Stimulated activated naive CD8-positive, alpha-beta T cell treated with anti-CD3 and anti-CD28 coated beads, Interleukin-15, amount 100 ng/mL, for 72 hours (primary cell): Measurements from ENCODE around the gene A3GALT2.
"Not testable (repeated sequence)": the region's sequence is repeated elsewhere in the genome, so short reads cannot be mapped to it uniquely, and the experiment has no call there.

Source experiments
- ATAC-seq: fragments of 150-1000 bp; cut with Tn5 transposase; 2 replicates; pipeline ENCODE4 v1.10.0; 2021; ENCODE audit warnings: mild to moderate bottlenecking, moderate library complexity
- DNase-seq, 2 donors: peaks; one replicate each; pipeline ENCODE4 v3.0.0; 2021 to 2022
- H3K27ac Mint-ChIP-seq, 2 donors: one replicate each; pipeline ENCODE4 v1.8.0; 2022; ENCODE audit warnings: mild to moderate bottlenecking in 2 of 2, mixed read lengths in 2 of 2, moderate library complexity in 2 of 2
- H3K27me3 Mint-ChIP-seq: one replicate; pipeline ENCODE4 v1.8.0; 2022; ENCODE audit warnings: mixed read lengths
- H3K4me1 Mint-ChIP-seq: one replicate; pipeline ENCODE4 v1.8.0; 2022; ENCODE audit warnings: mild to moderate bottlenecking, mixed read lengths
- H3K4me3 Mint-ChIP-seq, 2 donors: one replicate each; pipeline ENCODE4 v1.8.0; 2022; ENCODE audit warnings: mild to moderate bottlenecking in 2 of 2, mixed read lengths in 2 of 2, moderate library complexity in 1 of 2
- H3K9me3 Mint-ChIP-seq, 2 donors: one replicate each; pipeline ENCODE4 v1.8.0; 2022; ENCODE audit warnings: mixed read lengths in 2 of 2

The A3GALT2 gene

GRCh38 chr1:33298623-33299277 is 22.1 kb downstream of the A3GALT2 start:
- ATAC-seq, result peak; percentile 51
- Mint-ChIP-seq H3K9me3 (peaks cover 4 to 17% of the 10 kb centered on the region in 2 donors), H3K27me3 (no peaks in the 10 kb centered on the region), H3K27ac (peak overlapping the region in 1 of 2 donors; percentile 83), H3K4me3 (no peak overlapping the region), H3K4me1 (peaks cover 33% of the 10 kb centered on the region)
- peak; percentile 49 to 55 for DNase-seq

GRCh38 chr1:33297911-33298622 is 22.8 kb downstream of the A3GALT2 start:
- Mint-ChIP-seq H3K27ac (no peak overlapping the region), H3K27me3 (no peaks in the 10 kb centered on the region), H3K4me3 (no peak overlapping the region), H3K9me3 (peaks cover 4 to 17% of the 10 kb centered on the region in 2 donors), H3K4me1 (peaks cover 29% of the 10 kb centered on the region)
- DNase-seq (no peak), ATAC-seq (no peak)

GRCh38 chr1:33296824-33297223 is 24.1 kb downstream of the A3GALT2 start:
- H3K27ac Mint-ChIP-seq, result no peak overlapping the region

GRCh38 chr1:33296082-33296458 is 24.8 kb downstream of the A3GALT2 start:
- Mint-ChIP-seq H3K4me3 (no peak overlapping the region), H3K9me3 (no peaks in the 10 kb centered on the region), H3K27ac (no peak overlapping the region), H3K27me3 (no peaks in the 10 kb centered on the region), H3K4me1 (peaks cover 21% of the 10 kb centered on the region)
- no peak for DNase-seq
- ATAC-seq, result no peak

More at GRCh38 chr1:33296824-33297223, 24.1 kb downstream of the A3GALT2 start:
- DNase-seq (no peak), ATAC-seq (no peak)
- H3K4me3 Mint-ChIP-seq, result no peak overlapping the region
- H3K9me3 Mint-ChIP-seq, result peaks cover 0 to 5% of the 10 kb centered on the region in 2 donors
- no peaks in the 10 kb centered on the region for H3K27me3 Mint-ChIP-seq
- peaks cover 24% of the 10 kb centered on the region for H3K4me1 Mint-ChIP-seq

- Mint-ChIP-seq H3K9me3 (no peaks in the 10 kb centered on the region), H3K4me1 (peaks cover 21% of the 10 kb centered on the region), H3K4me3 (no peak overlapping the region), H3K27ac (no peak overlapping the region), H3K27me3 (no peaks in the 10 kb centered on the region)
- DNase-seq (peak; percentile 81 to 85), ATAC-seq (peak; percentile 93)
Observed at GRCh38 chr1:33295450-33296081, 25.3 kb downstream of the A3GALT2 start.

GRCh38 chr1:33295023-33295422 is 25.9 kb downstream of the A3GALT2 start:
- no peaks in the 10 kb centered on the region for H3K9me3 Mint-ChIP-seq
- DNase-seq (no peak), ATAC-seq (no peak)
- H3K4me3 Mint-ChIP-seq, result no peak overlapping the region
- H3K4me1 Mint-ChIP-seq, result peaks cover 21% of the 10 kb centered on the region
- no peak overlapping the region for H3K27ac Mint-ChIP-seq
- no peaks in the 10 kb centered on the region for H3K27me3 Mint-ChIP-seq

GRCh38 chr1:33294071-33295010 is 26.6 kb downstream of the A3GALT2 start:
- Mint-ChIP-seq H3K27ac (peak overlapping the region in 1 of 2 donors; percentile 74), H3K4me3 (no peak overlapping the region), H3K9me3 (no peaks in the 10 kb centered on the region), H3K4me1 (peaks cover 21% of the 10 kb centered on the region), H3K27me3 (no peaks in the 10 kb centered on the region)
- DNase-seq, result no peak
- no peak for ATAC-seq

GRCh38 chr1:33292726-33293340 is 28.1 kb downstream of the A3GALT2 start:
- H3K27me3 Mint-ChIP-seq, result no peaks in the 10 kb centered on the region
- no peak for DNase-seq
- peaks cover 13% of the 10 kb centered on the region for H3K4me1 Mint-ChIP-seq
- no peak for ATAC-seq
- no peaks in the 10 kb centered on the region for H3K9me3 Mint-ChIP-seq
- peak overlapping the region in 1 of 2 donors; percentile 68 for H3K27ac Mint-ChIP-seq
- H3K4me3 Mint-ChIP-seq, result no peak overlapping the region

- not testable (repeated sequence) for DNase-seq, ATAC-seq, H3K27me3 Mint-ChIP-seq, H3K4me3 Mint-ChIP-seq, H3K9me3 Mint-ChIP-seq, H3K27ac Mint-ChIP-seq
- peaks cover 13% of the 10 kb centered on the region for H3K4me1 Mint-ChIP-seq
Observed at GRCh38 chr1:33290615-33291014, 30.3 kb downstream of the A3GALT2 start.

GRCh38 chr1:33289858-33290154 is 31.1 kb downstream of the A3GALT2 start:
- no peak overlapping the region for H3K27ac Mint-ChIP-seq
- ATAC-seq (no peak), DNase-seq (no peak)
- no peaks in the 10 kb centered on the region for H3K9me3 Mint-ChIP-seq
- peaks cover 8% of the 10 kb centered on the region for H3K4me1 Mint-ChIP-seq
- H3K4me3 Mint-ChIP-seq, result no peak overlapping the region
- H3K27me3 Mint-ChIP-seq, result no peaks in the 10 kb centered on the region

GRCh38 chr1:33288976-33289857 is 31.7 kb downstream of the A3GALT2 start:
- no peak for DNase-seq
- Mint-ChIP-seq H3K27ac (no peak overlapping the region), H3K4me3 (no peak overlapping the region), H3K4me1 (peaks cover 8% of the 10 kb centered on the region), H3K9me3 (no peaks in the 10 kb centered on the region), H3K27me3 (no peaks in the 10 kb centered on the region)
- no peak for ATAC-seq

- H3K4me3 Mint-ChIP-seq, result no peak overlapping the region
- H3K27ac Mint-ChIP-seq, result no peak overlapping the region
- ATAC-seq, result no peak
Observed at GRCh38 chr1:33287317-33287716, 33.6 kb downstream of the A3GALT2 start.

GRCh38 chr1:33286451-33287185 is 34.3 kb downstream of the A3GALT2 start:
- no peaks in the 10 kb centered on the region for H3K4me1 Mint-ChIP-seq
- H3K4me3 Mint-ChIP-seq, result no peak overlapping the region
- H3K9me3 Mint-ChIP-seq, result no peaks in the 10 kb centered on the region
- ATAC-seq (no peak), DNase-seq (no peak)
- no peak overlapping the region for H3K27ac Mint-ChIP-seq
- no peaks in the 10 kb centered on the region for H3K27me3 Mint-ChIP-seq

More at GRCh38 chr1:33287317-33287716, 33.6 kb downstream of the A3GALT2 start:
- DNase-seq, result no peak
- Mint-ChIP-seq H3K4me1 (peaks cover under 1% of the 10 kb centered on the region), H3K27me3 (no peaks in the 10 kb centered on the region), H3K9me3 (no peaks in the 10 kb centered on the region)

GRCh38 chr1:33284049-33284448 is 36.8 kb downstream of the A3GALT2 start:
- ATAC-seq (no peak), DNase-seq (no peak)
- Mint-ChIP-seq H3K27ac (no peak overlapping the region), H3K4me3 (no peak overlapping the region), H3K27me3 (no peaks in the 10 kb centered on the region), H3K9me3 (no peaks in the 10 kb centered on the region), H3K4me1 (no peaks in the 10 kb centered on the region)
